ENCODE results near the gene REXO1.

The REXO1 gene

GRCh38 chr19:1790054-1790792 lies 58.1 kb downstream of the REXO1 start:
- no peak for DNase-seq

- DNase-seq, result no peak
These were observed 58.8 kb downstream of the REXO1 start for GRCh38 chr19:1789261-1790041.

- DNase-seq, result no peak
These were observed 61.2 kb downstream of the REXO1 start for GRCh38 chr19:1787116-1787515.

- DNase-seq, result no peak
These were observed 61.6 kb downstream of the REXO1 start for GRCh38 chr19:1786668-1787067.

GRCh38 chr19:1785310-1785709 lies 63.0 kb downstream of the REXO1 start:
- no peak for DNase-seq

- no peak for DNase-seq
These were observed 64.4 kb downstream of the REXO1 start for GRCh38 chr19:1783874-1784273.

- DNase-seq, result no peak
These were observed 64.9 kb downstream of the REXO1 start for GRCh38 chr19:1783354-1783753.

GRCh38 chr19:1782521-1782920 lies 65.8 kb downstream of the REXO1 start:
- no peak for DNase-seq

GRCh38 chr19:1780272-1780958 lies 67.9 kb downstream of the REXO1 start:
- DNase-seq, result no peak

GRCh38 chr19:1779574-1779973 lies 68.7 kb downstream of the REXO1 start:
- DNase-seq, result no peak

- DNase-seq, result no peak
These were observed 71.1 kb downstream of the REXO1 start for GRCh38 chr19:1777149-1777548.

GRCh38 chr19:1776606-1777147 lies 71.6 kb downstream of the REXO1 start:
- DNase-seq, result no peak

GRCh38 chr19:1775951-1776605 lies 72.2 kb downstream of the REXO1 start:
- DNase-seq, result no peak

- peak; percentile 13 for DNase-seq
These were observed 73.1 kb downstream of the REXO1 start for GRCh38 chr19:1774989-1775772.

GRCh38 chr19:1773184-1773583 lies 75.1 kb downstream of the REXO1 start:
- no peak for DNase-seq

GRCh38 chr19:1770866-1771576 lies 77.3 kb downstream of the REXO1 start:
- DNase-seq, result no peak

GRCh38 chr19:1769645-1769985 lies 78.7 kb downstream of the REXO1 start:
- no peak for DNase-seq

- no peak for DNase-seq
These were observed 79.2 kb downstream of the REXO1 start for GRCh38 chr19:1768918-1769644.

- no peak for DNase-seq
These were observed 80.0 kb downstream of the REXO1 start for GRCh38 chr19:1768248-1768647.

- peak; percentile 9 for DNase-seq
These were observed 80.8 kb downstream of the REXO1 start for GRCh38 chr19:1767464-1767933.

Measured in NCI-H2029 (cell line).